BJ (cell line): ENCODE measurements around the gene USP36. TPM values are rescaled to one million over a fixed set of nuclear protein-coding genes. Genes with fewer than 3 reads are reported as not detected.

Experiments used
- CTCF ChIA-PET: fragments of 350-600 bp; formaldehyde crosslinking; extraction: SDS; loops from one replicate; lab custom pipeline; 2021; ENCODE audit warnings: antibody characterized with exemption, inconsistent platforms; lab: Yijun Ruan, JAX
- POLR2A ChIA-PET: fragments of 300-600 bp; sonication (Branson Sonifier 250); formaldehyde crosslinking; extraction: SDS; loops from one replicate; lab custom pipeline; 2021; ENCODE audit warnings: antibody characterized with exemption; lab: Charles Lee
- DNase-seq: peaks from one replicate; pipeline ENCODE4 v3.0.0-alpha.2; 2011; ENCODE audit warnings: low read depth
- H3K27me3 ChIP-seq: 2 replicates; pipeline ENCODE4 v1.6.0; 2011; ENCODE audit warnings: low read length; ENCODE audit not compliant: control insufficient read depth, insufficient read depth
- H3K36me3 ChIP-seq: 2 replicates; pipeline ENCODE4 v1.5.1; 2011; ENCODE audit warnings: low read length; ENCODE audit not compliant: control insufficient read depth, insufficient read depth
- H3K4me3 ChIP-seq: 2 replicates; pipeline ENCODE4 v1.5.1; 2011; ENCODE audit warnings: low read depth, mild to moderate bottlenecking, control low read depth, low read length
- polyA plus RNA-seq: library from polyadenylated mRNA; depleted of rRNA; stranded (reverse); fragments of >200 nt; gene quantifications from 2 replicates; pipeline ENCODE4 v1.2.3, GENCODE V29; 2011; rRNA removed
- TF ChIP-seq, protein P1 (sequence below): IDR thresholded peaks from 2 replicates; pipeline ENCODE4 v1.5.1; 2011; ENCODE audit warnings: low read depth, mild to moderate bottlenecking, control low read depth, inconsistent platforms, low read length, moderate library complexity; ENCODE audit not compliant: insufficient read depth

The USP36 gene
- polyA plus RNA-seq, 1 experiment = 22.1 TPM

- H3K27me3 ChIP-seq = no peaks in the 10 kb centered on the region
- DNase-seq = no peak
- ChIA-PET POLR2A (no interaction called here), CTCF (interaction anchor here (1.7 kb wide), 1 partner anchor 38 kb away, joined by 5 read pairs; no protein-coding TSS in a partner anchor)
- TF ChIP-seq, protein P1, sequence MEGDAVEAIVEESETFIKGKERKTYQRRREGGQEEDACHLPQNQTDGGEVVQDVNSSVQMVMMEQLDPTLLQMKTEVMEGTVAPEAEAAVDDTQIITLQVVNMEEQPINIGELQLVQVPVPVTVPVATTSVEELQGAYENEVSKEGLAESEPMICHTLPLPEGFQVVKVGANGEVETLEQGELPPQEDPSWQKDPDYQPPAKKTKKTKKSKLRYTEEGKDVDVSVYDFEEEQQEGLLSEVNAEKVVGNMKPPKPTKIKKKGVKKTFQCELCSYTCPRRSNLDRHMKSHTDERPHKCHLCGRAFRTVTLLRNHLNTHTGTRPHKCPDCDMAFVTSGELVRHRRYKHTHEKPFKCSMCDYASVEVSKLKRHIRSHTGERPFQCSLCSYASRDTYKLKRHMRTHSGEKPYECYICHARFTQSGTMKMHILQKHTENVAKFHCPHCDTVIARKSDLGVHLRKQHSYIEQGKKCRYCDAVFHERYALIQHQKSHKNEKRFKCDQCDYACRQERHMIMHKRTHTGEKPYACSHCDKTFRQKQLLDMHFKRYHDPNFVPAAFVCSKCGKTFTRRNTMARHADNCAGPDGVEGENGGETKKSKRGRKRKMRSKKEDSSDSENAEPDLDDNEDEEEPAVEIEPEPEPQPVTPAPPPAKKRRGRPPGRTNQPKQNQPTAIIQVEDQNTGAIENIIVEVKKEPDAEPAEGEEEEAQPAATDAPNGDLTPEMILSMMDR = no peak
- H3K36me3 ChIP-seq = no peaks in the 10 kb centered on the region
- H3K4me3 ChIP-seq = no peak overlapping the region
Measured at GRCh38 chr17:78747488-78747887, 93.1 kb downstream of the USP36 start.

DNA sequence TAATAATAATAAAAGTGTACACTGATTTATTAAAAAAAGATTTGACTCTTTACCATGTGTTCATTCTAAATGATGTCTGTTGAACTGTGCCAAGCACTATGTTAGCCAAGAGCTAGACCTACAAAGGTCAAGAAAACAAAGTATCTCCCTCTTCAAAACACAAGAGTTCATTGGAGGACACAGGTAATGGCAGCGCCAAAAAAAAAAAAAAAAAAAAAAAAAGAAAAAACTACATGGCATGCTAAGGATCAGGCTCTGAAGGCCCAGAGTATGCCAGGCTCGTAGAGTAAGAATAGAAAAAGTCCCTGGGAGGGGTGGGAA lies 93.7 kb downstream of the USP36 start:
- H3K36me3 ChIP-seq = no peaks in the 10 kb centered on the region
- ChIA-PET POLR2A (no interaction called here), CTCF (interaction anchor here (0.7 to 2.1 kb wide), 7 partner anchors 16 to 597 kb away, joined by 3 to 10 read pairs (median 4); no protein-coding TSS in a partner anchor)
- H3K4me3 ChIP-seq = no peak overlapping the region
- H3K27me3 ChIP-seq = no peaks in the 10 kb centered on the region
- no peak for DNase-seq
- TF ChIP-seq, protein P1 = no peak

- POLR2A ChIA-PET = no interaction called here
- no peak for DNase-seq
Measured at GRCh38 chr17:78746263-78746948, 94.2 kb downstream of the USP36 start.

More at GRCh38 chr17:78746263-78746948, 94.2 kb downstream of the USP36 start:
- Histone ChIP-seq H3K27me3 (no peaks in the 10 kb centered on the region), H3K36me3 (no peaks in the 10 kb centered on the region), H3K4me3 (no peak overlapping the region)
- CTCF ChIA-PET = interaction anchor here (0.6 to 2.1 kb wide), 9 partner anchors 17 to 637 kb away, joined by 3 to 10 read pairs (median 4); no protein-coding TSS in a partner anchor
- TF ChIP-seq, protein P1 = no peak

Other genes starting within 250 kb of the USP36 start
- 9.3 and 12.8 TPM in 2 replicates for gene CYTH1, start 58.5 kb downstream of the USP36 start, polyA plus RNA-seq
- gene CEP295NL, start 62.4 kb upstream of the USP36 start, polyA plus RNA-seq = 0.13 and 0.15 TPM in 2 replicates
- 319 and 361 TPM in 2 replicates for gene TIMP2, start 84.6 kb upstream of the USP36 start, polyA plus RNA-seq
- 39.0 and 102 TPM in 2 replicates for gene LGALS3BP, start 139.1 kb upstream of the USP36 start, polyA plus RNA-seq
- gene CANT1, start 168.9 kb upstream of the USP36 start, polyA plus RNA-seq = 58.7 and 83.5 TPM in 2 replicates
- 13.8 and 20.7 TPM in 2 replicates for gene C1QTNF1, start 183.4 kb upstream of the USP36 start, polyA plus RNA-seq
- 4.7 and 7.4 TPM in 2 replicates for gene ENGASE, start 234.0 kb upstream of the USP36 start, polyA plus RNA-seq